Activated gamma-delta T cell treated with anti-CD3 and anti-CD28 coated beads, Interleukin-2, amount 50 U/mL, for 16 hours (primary cell): Measurements from ENCODE around the gene FBLN5.
"Not testable (repeated sequence)": the region's sequence is repeated elsewhere in the genome, so short reads cannot be mapped to it uniquely, and the experiment has no call there.

Experiments
- DNase-seq: peaks from one replicate; pipeline ENCODE4 v3.0.0-alpha.2; 2020; ENCODE audit warnings: low read depth

Gene FBLN5

GRCh38 chr14:91906374-91906773 is 41.1 kb downstream of the FBLN5 start:
- DNase-seq: no peak

- DNase-seq: no peak
Observed at GRCh38 chr14:91904956-91905645, 42.4 kb downstream of the FBLN5 start.

GRCh38 chr14:91904483-91904882 is 43.0 kb downstream of the FBLN5 start:
- DNase-seq: no peak

- no peak for DNase-seq
Observed at GRCh38 chr14:91903070-91903469, 44.4 kb downstream of the FBLN5 start.

GRCh38 chr14:91902336-91902735 is 45.2 kb downstream of the FBLN5 start:
- no peak for DNase-seq

- DNase-seq: no peak
Observed at GRCh38 chr14:91901449-91902226, 45.9 kb downstream of the FBLN5 start.

- DNase-seq: no peak
Observed at GRCh38 chr14:91899806-91900205, 47.7 kb downstream of the FBLN5 start.

- no peak for DNase-seq
Observed at GRCh38 chr14:91899213-91899612, 48.3 kb downstream of the FBLN5 start.

- DNase-seq: no peak
Observed at GRCh38 chr14:91898372-91898771, 49.1 kb downstream of the FBLN5 start.

GRCh38 chr14:91897716-91898115 is 49.8 kb downstream of the FBLN5 start:
- not testable (repeated sequence) for DNase-seq

- DNase-seq: no peak
Observed at GRCh38 chr14:91897106-91897701, 50.3 kb downstream of the FBLN5 start.

GRCh38 chr14:91896419-91896818 is 51.1 kb downstream of the FBLN5 start:
- no peak for DNase-seq

- DNase-seq: no peak
Observed at GRCh38 chr14:91893669-91894068, 53.8 kb downstream of the FBLN5 start.

GRCh38 chr14:91893007-91893406 is 54.5 kb downstream of the FBLN5 start:
- DNase-seq: no peak

GRCh38 chr14:91891721-91892220 is 55.7 kb downstream of the FBLN5 start:
- DNase-seq: no peak

- DNase-seq: no peak
Observed at GRCh38 chr14:91891101-91891500, 56.4 kb downstream of the FBLN5 start.

- DNase-seq: no peak
Observed at GRCh38 chr14:91890291-91890749, 57.2 kb downstream of the FBLN5 start.

GRCh38 chr14:91889477-91890211 is 57.9 kb downstream of the FBLN5 start:
- DNase-seq: no peak

GRCh38 chr14:91888641-91889476 is 58.6 kb downstream of the FBLN5 start:
- DNase-seq: no peak

- no peak for DNase-seq
Observed at GRCh38 chr14:91886961-91887360, 60.5 kb downstream of the FBLN5 start.

- DNase-seq: no peak
Observed at GRCh38 chr14:91885839-91886238, 61.7 kb downstream of the FBLN5 start.
